EL (cell line): Measurements from ENCODE around the gene MASP1.

Experiments
- DNase-seq: peaks from one replicate; pipeline ENCODE4 v3.0.0-alpha.2; 2016

The MASP1 gene

DNA sequence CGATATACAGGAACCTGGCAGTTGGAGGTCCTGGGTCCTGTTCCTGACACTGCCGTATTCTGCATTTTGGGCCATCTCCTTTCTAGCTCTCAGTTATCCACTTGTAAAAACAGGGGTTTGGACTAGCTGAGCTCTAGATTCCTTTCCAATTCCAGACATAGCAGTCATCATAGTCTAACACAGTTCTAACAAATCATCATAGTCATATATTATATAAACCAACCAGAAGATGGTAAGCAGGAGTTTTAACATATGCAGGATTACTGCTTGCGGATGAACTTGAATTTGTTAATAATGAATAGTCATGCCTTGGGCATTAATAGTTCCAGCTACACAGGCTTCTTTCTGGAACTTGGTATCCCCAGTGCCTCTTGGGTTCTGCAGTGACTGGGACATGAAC lies 26.6 kb downstream of the MASP1 start:
- DNase-seq, result peak; percentile 68

DNA sequence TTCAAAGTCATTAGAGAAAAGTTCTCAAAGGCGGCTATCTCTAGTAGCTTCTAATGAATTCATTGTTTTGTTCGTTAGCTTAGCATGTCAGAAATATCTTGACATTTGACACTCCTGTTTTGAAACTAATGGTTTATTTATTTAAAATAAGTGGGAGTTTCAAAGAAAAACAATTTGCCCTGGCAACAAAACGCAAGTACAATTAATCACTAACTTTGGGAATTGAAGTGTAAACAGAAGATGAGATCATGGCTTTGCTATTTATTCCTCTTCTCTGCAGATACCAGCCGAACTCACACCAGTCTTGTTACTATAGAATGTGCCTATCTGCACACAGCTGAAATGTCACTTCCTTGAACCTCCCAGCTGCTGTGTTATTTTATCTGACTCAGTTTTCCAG lies 27.5 kb downstream of the MASP1 start:
- DNase-seq, result peak; percentile 89

DNA sequence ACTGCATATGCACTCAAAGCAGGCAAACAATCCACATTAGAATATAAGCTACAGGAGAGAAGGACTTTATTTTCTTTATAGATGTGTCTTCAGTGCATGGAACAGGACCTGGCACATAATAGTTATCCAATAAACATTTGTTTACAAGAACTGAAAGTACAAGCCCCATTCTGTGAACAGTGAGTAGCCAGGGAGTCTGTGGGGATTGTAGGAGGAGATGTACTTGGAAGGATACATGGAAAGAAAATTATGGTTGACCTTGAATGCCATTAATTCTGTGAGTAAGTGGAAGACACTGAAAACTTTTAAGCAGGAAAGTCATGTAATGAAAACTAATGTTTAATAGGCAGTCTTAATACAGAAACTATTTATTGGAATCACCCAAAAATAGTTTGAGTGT lies 28.3 kb downstream of the MASP1 start:
- peak; percentile 30 for DNase-seq

DNA sequence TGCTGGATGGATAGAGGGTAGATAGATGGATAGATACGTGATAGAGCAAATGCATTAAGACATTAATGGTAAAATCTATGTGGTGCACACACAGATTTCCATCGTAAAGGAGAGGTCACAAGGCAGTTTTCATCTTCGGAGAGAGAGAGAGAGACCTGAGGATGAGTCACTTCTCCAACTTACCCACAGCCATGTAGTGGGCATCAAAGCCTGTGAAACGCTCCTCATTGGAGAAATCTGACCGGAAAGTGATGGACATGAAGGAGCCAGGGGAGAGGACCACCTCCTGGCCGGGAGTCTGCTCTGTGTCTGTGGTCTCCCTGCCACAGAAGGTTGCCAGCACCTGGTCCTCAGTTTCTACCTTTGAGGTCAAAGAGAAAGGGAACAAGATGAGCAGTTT lies 29.2 kb downstream of the MASP1 start:
- DNase-seq, result no peak

DNA sequence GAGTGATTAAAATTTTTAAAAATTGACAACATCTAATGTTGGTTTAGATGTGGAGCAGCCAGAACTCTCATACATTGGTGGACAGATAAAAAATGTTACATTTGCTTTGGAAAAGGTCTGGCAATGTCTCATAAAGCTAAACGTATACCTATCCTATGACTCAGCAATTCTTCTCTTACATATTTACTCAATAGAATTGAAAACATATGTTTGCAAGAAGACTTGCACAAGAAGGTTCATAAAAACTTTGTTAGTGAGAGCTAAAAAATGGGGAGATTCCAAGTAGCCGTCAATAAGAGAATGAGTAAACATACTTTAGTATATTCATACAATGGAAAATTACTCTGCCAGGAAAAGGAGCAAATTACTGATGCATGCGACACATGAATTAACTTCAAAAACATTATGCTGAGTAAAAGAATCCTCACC lies 30.0 kb downstream of the MASP1 start:
- peak; percentile 93 for DNase-seq

DNA sequence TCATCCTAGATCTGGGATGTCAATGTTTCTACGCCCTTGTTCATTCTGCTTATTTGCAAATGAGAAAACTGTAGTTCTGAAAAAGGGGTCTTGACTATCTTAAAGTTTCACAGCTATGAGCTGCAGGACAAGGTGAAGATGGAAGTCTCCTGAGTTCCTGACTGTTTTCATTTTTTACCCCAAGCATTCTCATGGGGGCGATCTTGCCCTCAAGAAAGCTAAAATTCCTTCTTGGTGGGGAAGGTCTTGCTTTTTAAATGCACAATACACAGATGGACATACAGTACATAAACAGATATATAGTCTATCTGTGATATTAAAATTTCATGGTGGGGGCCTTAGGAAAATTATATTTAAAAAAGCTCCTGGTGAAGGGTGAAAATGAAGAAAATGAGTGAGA lies 32.4 kb downstream of the MASP1 start:
- DNase-seq, result no peak

DNA sequence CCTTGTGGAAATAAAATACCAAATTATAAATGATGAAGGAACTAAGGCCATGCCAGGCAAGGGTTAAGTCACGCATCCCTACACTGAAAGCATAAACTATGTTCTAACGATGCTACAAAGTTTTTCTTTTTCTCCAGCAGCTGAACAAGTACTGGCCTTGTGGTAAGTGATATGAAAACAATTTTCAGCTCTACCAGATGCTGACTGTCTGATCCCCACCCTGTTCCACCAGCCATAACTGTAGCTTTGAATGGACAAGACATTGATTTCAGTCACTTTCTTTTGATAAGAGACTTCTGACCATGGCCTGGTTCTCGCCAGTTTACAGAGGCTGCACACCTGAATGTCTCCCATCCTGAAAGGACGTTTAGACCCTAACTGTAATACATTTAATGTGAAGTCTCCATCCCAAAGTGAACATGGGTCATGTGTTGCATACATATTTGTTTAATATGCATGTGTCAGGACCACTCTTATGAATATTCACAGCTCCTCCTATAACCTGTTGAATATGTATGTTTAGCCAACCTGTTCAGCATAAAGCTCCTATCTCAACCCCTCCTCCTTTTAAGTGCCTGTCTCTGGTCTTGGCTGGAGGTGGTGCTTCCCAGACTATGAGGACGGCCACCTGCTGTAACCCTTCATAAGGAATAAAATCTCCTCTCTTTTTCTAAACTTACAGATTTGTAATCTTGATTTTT lies 33.4 kb downstream of the MASP1 start:
- DNase-seq, result no peak

DNA sequence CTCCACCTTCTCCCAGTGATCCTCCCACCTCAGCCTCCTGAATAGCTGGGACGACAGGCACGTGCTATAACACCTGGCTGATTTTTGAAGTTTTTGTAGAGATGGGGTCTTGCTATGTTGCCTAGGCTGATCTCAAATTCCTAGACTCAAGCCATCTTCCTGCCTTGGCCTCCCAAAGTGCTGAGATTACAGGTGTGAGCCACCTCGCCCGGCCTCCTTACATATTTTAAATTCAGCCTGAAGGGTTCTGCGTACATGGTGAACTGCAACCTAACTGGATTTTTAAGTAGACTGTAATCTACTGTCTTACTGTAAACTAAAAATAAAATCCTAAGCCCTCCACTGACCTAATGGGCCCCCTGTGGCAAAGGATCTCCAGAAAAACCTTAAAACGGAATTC lies 34.1 kb downstream of the MASP1 start:
- DNase-seq, result no peak

DNA sequence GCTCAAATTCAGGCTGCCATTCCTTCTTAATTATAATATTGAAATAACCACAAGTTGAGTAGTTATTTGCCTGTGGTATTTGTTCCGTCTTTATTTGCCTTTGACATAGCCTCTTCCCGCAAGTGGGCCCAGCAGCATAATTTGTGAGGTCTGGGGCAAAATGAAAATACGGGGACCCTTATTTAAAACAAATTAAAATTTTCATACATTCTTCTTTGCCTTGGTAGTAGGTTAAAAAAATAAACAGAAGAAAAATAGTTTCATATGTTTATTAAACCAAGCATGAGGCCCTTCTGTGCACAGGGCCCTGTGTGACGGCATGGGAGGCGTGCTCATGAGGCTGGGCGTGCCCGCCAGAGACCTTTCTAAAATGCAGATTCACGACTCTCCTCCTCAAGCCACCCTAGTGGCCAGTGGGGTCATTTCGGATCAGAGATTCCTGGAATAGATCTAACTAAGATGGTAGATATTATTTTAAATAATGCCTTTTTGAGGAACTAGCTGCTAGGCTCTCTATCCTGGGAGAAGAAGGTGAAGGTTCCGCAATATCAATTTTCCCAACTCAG lies 35.4 kb downstream of the MASP1 start:
- DNase-seq, result no peak

DNA sequence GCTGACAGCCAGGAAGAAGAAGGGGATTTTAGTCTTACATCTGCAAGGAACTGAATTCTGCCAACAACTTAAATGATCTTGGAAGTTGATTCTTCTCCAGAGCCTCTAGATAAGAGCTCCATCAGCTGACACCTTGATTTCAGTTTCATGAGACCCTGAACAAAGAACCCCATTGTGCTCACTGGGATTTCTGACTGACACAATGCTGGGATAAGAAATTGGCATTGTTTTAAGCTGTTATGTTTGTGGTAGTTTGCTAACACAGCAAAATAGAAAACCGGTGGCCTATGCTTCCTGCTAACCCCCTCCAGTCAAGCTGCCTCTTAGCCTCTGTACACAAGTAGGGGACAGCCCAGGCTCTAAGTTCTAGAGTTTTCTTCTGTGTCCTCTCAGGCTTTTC lies 36.2 kb downstream of the MASP1 start:
- no peak for DNase-seq

DNA sequence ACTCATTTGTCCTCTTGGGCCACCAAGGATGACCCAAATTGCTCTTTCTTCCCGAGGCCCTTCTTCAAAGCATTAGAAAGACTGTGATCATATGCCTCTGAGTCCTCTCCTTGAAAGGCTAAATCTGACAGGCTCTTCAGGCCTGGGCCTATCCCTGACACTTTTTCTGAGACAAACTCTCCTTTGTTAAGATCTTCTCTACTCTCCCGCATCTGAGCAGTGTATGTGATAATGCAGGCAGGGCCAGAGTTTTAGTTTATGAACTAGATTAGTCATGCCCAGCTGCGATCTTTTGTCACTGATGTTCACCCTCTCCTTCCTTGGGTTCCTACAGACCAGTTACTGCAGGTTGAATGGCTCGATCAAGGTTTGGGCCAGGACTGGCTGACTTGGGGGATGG lies 39.2 kb downstream of the MASP1 start:
- no peak for DNase-seq

DNA sequence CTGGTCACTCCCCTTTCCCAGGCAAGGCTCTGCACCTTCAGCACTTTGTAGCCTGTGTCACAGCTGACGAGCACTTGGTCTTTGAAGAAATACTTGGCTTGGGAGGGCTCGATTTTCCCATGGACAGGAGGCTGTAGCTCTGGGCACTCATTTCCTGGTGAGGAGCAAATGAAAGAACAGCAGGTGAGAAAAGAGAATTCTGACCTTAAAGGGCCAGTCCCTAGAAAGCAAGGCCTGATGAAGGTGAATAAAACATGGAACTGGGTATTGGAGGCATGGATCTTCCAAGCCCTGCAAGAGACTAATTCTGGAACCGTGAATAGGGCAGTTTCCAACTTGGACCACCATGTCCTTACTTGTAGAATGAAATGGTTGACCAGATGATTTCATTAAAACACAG lies 39.9 kb downstream of the MASP1 start:
- DNase-seq, result no peak

DNA sequence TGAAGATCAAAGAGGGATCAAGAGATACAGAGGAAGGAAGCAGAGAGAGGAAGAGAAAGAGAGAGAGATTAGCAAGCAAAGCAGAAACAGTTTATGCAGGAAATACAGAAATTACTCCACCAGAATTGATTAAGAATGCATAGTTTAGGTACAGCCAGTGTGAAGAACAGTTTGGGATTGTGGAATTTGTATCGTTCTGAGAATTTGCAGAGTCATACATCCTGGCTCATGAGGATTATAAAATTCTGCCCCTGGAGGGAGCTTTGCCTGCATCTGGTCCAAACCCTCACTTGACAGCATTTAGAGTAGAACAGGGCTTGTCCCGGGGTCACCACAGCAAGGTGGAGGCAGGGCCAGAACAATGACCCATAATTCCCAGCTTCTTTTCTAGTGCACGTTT lies 44.1 kb downstream of the MASP1 start:
- DNase-seq, result peak; percentile 25

DNA sequence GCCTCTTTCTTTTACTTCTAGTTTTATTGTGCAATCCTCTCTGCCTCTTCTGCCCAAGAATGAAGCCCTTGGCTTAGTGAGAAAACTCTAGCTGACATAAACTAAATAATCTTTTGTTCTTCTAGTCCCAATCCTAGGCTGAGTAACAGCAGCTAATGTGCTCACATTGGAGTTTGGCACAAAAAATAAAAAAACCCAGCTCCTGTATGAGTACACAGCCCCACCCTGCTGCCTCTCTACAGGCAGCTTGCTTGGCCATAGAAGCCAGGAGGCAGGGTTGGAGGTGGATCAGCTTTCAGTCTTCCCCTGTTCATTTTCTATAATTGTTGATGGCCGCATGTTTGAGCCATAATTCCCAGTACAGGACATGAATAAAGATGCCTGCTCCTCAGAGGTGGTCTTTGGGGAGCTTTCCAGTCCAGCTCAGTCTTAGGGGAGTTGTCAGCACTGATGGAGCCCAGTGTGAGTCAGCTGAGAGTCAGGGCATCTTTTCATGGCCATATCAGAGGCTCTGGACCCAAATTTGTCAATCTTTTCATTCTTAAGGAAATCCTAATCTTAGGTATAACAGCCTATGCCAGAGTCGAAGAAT lies 47.5 kb downstream of the MASP1 start:
- no peak for DNase-seq

DNA sequence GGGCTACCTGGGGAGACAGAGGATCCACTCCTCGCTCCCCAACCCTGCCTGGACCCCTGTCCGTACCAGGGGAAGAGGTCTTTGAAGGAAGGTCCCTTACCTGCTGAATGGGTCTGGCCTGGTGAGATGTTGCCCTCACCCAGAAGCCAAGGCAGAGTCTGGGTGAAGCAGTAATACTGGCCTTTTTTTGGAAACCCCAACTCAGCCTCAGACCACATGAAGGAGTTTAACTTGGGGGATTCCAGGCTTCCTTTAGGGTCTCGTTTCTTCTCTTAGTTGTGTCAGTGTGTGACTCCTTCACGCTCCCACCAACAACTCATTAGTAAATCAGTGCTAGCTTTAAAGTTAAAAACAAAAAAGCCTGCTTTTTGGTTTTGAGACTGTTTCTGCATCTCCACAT lies 48.6 kb downstream of the MASP1 start:
- DNase-seq, result no peak

DNA sequence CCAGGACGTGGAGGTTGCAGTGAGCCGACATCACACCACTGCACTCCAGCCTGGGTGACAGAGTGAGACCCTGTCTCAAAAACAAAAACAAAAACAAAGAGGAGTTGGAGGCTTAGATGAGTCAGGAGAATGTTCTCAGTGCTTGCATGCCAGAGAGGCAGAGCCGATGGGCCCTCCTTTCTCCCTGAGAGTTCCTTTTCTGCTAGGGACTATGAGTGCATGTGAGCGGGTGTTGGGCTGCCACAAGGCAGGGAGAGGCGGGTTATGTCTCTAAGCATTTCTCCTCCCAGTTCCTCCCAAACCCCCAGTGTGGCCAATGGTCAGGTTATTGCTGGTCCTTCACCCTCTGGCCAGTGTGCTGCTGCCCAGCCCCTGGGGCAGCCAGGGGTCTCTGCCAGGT lies 49.1 kb downstream of the MASP1 start:
- no peak for DNase-seq

DNA sequence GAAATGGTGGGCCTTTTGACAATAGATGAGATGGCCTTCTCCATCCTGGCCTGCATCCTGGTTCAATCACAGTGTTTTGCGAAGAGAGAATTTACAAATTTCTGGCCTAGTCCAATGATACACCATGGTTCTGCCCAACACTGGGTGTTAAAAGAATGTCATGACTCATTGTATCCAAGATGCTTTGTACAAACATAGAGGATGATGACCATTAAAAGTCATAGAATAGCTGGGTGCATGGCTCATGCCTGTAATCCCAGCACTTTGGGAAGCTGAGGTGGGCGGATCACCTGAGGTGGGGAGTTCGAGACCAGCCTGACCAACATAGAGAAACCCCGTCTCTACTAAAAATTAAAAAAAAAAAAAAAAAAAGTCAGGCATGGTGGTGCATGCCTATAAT lies 52.7 kb downstream of the MASP1 start:
- peak; percentile 56 for DNase-seq

DNA sequence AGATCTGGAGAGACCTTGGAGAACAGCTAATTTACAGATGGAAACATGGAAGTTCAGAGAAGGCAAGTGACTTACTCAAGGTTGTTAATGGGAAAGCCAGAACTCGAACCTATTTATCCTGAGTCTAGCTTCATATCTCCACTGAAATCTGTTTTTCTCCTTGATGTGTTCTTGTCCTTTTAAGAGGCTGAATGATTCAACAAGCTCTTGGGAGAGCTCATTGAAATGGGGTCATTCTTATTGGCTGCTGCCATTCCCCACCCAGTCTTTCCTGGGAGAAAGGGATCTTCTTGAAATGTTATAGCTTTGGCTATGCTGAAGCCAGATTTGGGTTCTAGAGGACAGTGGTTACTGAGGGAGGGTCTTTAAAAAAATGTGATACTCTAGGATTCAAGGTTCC lies 53.3 kb downstream of the MASP1 start:
- DNase-seq, result no peak

DNA sequence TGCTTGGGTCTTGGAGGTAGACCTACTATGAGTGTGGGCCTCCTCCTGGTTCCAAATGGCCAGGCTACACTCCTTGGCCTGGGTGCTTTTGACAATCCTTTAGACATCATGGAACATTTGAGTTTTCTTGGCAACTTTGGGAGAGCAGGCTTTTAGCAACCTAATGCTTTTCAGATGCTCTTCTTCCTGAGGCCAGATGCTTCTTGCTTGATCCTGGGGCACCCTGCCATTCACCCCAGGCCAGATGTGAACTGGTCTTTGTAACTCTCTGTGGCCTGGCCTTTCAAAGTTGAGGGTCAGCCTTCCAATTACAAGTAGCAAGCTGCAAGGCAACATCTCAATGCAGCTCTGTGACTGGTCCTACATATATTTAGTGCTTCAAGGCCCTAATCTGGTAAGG lies 53.8 kb downstream of the MASP1 start:
- no peak for DNase-seq

DNA sequence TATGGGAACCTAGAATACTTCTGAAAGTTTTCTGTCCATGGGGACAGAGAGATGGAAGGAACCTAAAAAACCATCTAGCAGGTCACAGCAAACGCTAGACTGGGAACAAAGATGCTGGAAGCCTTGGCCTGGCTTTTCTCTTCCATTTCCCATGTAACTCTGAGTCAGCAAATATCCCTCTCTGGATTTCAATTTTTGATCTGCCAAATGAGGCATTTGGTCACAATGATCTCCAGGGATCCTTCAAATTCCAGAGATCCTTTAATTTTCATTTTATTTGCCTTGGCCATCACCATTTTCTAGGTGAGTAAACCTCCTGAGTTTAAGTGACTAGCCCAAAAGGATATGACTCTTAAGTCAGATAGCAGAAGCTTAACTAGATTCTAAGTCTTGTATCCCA lies 54.6 kb downstream of the MASP1 start:
- DNase-seq, result no peak

DNA sequence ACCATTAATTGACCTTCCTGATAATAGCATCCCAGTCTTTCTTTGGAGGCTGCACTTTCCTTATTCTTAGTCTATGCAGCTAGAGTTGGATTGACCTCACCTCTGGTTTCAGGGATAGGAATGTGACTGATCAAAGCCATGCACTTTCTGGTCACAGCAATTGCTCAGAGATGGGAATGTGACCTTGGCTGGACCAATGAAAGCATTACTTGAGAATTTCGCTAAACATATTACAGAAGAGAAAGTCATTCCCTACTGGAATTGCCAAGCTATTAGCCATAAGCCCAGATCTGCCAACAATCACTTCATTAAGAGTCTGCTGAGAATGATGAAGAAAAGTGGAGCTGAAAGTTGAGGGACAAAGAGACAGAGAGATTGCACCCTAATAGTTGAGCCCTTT lies 61.5 kb downstream of the MASP1 start:
- no peak for DNase-seq

DNA sequence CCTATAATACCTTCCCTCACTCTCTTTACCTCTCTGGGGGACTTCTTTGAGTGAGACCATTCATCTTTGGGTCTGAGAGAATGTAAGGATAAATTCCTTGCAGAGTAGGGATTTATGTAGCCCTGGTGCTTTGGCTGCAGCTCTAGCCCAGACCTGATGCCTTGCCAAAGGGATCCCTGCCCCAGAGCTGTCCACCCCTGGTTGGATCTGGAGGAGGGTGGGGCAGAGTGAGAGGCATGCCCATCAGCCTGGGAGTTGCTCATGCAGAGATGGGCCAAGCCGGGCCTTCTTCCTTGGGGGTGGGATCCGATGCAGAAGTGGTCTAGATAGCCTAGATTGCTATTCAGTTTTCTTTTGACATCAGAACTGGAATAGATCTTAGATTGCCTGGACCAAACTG lies 62.8 kb downstream of the MASP1 start:
- no peak for DNase-seq

DNA sequence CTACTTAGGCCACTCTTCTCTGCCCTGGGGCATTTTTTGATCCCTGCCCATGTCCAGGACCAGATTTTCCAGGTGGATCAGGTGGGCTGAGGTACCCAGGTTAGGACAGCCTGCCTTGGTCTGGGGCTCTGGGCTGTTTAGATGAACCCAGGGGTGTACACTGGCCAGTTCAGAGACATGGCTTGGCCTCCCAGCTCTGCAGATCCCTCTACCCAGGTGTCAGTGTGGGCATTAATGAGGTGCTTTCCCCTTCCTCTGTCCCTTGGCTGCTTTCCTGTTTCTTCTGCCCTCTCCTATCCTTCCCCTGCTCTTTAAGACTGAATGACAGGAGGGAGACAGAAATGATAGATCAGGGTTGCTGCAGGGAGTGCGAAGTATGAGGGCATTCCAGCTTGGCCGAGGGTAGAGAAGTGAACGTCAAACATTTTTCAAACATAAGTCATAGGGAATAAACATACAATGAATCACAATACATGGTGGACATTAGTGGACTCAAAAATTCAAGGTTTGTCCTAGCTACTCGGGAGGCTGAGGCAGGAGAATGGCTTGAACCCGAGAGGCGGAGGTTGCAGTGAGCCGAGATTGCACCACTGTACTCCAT lies 63.8 kb downstream of the MASP1 start:
- peak; percentile 92 for DNase-seq

DNA sequence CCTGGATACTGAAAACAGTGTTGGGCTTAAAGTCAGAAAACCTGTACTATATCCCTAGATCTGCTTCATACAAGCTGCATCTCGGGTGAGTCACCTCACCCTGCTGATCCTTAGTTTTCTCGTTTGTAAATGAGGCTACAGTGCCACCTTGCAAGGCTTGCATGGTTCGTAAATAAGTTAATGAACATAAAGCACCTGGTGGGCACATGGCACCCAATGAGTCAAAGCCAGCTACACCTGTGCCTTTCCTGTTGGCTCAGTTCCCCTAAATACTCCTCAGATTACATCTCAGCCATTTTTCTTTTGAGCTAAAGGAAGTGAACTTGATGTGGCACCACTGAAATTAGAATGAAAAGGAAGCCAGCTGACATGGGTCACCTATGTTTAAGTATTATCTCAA lies 67.7 kb downstream of the MASP1 start:
- DNase-seq, result peak; percentile 22
